COR-L47 (cell line): ENCODE results near the gene SPDYE2B.
"Not testable (repeated sequence)": the region's sequence is repeated elsewhere in the genome, so short reads cannot be mapped to it uniquely, and the experiment has no call there.

Experiments used
- DNase-seq: peaks from one replicate; lab custom pipeline; 2025; lab: John Stamatoyannopoulos, UW

The SPDYE2B gene, protein sequence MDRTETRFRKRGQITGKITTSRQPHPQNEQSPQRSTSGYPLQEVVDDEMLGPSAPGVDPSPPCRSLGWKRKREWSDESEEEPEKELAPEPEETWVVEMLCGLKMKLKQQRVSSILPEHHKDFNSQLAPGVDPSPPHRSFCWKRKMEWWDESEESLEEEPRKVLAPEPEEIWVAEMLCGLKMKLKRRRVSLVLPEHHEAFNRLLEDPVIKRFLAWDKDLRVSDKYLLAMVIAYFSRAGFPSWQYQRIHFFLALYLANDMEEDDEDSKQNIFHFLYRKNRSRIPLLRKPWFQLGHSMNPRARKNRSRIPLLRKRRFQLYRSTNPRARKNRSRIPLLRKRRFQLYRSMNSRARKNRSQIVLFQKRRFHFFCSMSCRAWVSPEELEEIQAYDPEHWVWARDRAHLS

DNA sequence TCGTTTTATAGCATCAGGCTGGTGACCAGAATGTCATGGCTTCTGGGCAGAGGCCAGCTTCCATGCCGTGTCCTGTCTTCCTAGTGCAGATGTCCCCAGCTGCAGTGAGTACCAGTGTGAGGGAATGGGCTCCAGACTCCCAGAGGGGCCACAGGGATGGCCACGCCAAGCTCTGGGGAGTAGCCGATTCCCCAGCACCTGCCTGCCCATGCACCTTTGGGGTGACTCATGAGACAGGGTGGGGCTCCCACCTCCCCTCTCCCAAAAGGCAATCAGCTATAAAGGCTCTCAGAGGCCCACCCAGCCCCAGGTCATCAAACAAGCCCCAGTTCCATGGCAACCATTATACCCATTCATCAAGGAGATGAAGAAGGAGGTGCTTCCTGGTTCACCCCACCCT, at the start of gene SPDYE2B:
Gene SPDYE2B (plus strand): TSS at position 396 of the 400 bp plus-strand sequence. CDS start 2,030 bp downstream, outside the sequence.
- DNase-seq = not testable (repeated sequence)

DNA sequence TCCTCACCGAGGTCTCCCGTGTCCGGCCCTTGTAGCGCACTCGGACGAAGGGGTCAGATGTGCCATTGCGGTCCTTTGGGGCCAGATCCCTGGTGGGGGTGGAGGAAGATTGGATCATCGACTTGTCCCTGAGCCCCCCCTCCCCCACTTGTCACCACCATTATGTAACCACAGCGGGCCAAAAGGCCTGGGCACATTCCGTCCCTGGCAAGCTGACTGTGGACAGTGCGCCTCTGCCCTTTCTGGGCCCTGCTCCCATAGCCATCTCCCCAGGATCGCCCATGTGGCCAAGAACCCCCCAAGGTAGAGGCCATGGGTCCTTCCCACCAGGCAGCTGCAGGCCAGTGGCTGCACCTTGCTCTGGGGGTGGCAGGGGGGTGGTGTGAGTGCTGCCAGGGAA, 47.8 kb upstream of the SPDYE2B start:
- not testable (repeated sequence) for DNase-seq

GRCh38 chr7:102604431-102605145, 45.5 kb upstream of the SPDYE2B start:
- not testable (repeated sequence) for DNase-seq

- DNase-seq = not testable (repeated sequence)
Observed at GRCh38 chr7:102606848-102607247, 43.3 kb upstream of the SPDYE2B start.

DNA sequence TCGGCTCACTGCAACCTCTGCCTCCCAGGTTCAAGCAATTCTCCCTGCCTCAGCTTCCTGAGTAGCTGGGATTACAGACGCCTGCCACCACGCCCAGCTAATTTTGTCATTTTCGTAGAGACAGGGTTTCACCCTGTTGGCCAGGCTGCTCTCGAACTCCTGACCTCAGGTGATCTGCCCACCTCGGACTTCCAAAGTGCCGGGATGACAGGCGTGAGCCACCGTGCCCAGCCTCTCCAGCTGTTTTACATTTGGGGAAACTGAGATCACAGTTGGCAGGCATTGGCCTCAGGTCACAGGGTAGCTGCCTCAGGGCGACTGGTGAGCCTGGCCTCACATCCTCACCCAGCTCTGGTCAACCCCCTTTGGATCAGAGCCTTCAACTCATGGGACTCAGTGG, 40.4 kb upstream of the SPDYE2B start:
- DNase-seq = not testable (repeated sequence)

DNA sequence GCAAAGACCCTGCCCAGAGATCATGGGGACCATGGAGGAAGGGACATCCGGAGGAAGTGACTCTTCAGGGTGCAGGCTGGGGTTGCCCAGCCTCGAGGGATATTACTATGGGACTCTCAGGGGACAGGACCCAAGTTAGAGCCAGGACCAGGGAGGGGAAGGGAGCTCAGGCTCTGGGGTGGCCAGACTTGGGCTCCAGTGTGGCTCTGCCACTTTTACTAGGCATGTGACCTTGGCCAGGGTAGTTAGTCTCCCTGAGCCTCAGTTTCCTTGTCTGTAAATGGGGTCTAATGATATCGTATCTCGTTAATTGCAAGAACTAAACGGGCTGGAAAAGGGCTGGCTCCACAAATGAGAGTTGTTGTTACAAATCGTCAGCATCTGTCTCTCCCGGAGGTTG, 39.7 kb upstream of the SPDYE2B start:
- DNase-seq = not testable (repeated sequence)

DNA sequence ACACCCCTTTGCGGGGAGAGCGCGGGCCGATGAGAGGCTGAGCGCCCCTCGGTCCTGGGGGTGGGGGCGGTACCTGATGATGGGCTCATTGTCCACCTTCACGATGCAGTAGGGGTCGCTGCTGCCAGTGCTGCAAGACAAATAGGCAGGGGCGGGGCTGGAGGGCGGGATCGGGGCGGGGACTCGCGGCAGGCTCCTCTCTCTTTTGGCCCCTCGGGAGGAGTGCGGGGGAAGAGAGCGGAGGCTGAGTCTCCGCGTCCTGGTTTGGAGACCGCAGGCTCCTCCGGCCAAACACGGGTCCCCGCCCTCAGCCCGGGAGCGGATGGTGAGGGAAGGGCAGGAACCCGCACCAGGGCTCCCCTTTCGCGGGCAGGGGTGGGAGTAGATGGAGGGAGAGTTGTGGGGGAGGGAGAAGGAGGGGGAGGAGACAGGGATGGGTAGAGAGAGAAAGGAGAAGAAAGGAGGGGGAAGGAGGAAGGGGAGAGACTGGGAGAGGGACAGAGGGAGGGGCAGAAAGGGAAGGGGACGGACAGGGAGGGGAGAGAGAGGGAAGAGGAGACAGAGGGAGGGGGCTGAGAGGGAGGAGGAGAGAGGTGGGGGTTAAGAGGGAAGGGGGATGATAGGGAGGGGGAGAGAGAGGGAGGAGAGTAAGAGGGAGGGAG, 39.0 kb upstream of the SPDYE2B start:
- DNase-seq = not testable (repeated sequence)

GRCh38 chr7:102611675-102612325, 38.3 kb upstream of the SPDYE2B start:
- not testable (repeated sequence) for DNase-seq

DNA sequence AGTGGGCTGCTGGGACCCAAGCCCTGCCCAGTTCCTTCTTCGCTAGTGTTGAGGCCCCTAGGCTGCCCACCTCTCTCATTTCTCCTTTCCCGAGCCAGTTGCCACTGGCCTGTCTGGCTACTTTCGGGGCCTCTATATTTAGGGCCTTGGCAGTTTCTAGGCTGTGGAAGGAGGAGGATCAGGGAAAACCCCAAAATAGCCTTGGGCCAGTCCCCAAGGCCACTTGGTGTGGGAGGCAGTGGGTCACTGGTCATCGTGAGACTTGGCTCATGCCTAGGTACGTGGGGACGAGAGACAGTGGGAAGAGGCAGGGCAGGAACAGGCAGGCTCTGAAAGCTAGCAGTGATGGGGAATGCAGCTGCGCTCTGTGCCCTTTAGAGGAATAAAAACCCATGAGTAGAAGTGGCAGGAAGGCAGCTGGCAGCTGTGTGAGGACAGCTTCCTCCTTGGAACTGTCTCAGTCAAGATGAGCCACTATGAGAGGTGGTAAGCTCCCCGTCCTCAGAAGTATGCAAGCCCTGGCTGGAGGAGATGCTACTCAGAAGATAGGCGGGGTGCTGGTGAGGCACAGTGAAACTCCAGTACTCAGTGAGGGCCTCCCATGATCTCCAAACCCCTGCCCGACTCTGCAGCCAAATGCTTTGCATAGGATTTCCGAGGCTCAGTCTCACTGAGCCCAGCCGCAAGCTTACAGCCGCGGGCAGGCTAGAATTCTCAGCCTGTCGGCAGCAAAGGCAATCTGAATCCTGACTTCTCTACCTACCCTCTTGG, 36.4 kb upstream of the SPDYE2B start:
- DNase-seq = not testable (repeated sequence)

DNA sequence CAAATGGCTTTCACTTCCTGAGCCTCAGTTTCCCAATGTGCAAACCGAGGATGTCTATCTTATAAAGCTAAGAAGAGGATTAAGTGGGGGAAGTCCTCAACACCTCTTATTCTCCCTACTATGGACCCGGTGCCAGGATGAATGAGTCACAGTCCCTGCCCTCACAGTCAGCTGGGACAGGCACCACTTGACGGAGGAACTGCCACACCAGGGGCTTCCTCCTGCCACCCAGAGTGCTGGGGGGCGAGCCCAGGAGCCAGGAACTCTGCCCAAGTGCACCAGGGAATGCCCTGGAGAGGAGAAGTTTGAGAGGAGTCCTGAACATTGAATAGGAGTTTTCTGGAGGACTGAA, 35.8 kb upstream of the SPDYE2B start:
- DNase-seq = not testable (repeated sequence)

DNA sequence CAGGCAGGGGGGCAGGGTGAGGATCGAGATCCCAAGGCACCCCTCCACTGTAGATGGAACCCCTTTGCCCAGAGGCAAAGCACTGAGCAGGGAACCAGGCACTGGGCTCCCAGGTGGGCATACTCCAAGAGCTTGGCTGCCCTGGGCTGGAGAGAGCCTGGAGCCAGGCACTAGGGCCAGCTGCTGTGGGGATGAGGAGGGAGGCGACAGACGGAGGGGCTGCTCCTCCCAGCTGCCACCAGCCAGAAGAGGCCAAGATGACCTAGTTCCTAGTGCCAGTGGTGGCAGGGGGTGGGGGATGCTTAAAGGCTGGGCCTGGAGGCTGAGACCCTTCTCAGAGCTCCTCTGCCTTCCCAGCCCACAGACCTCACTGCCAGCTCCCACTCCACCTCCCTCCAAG, 35.2 kb upstream of the SPDYE2B start:
- DNase-seq = not testable (repeated sequence)

GRCh38 chr7:102615930-102616329, 34.2 kb upstream of the SPDYE2B start:
- not testable (repeated sequence) for DNase-seq

DNA sequence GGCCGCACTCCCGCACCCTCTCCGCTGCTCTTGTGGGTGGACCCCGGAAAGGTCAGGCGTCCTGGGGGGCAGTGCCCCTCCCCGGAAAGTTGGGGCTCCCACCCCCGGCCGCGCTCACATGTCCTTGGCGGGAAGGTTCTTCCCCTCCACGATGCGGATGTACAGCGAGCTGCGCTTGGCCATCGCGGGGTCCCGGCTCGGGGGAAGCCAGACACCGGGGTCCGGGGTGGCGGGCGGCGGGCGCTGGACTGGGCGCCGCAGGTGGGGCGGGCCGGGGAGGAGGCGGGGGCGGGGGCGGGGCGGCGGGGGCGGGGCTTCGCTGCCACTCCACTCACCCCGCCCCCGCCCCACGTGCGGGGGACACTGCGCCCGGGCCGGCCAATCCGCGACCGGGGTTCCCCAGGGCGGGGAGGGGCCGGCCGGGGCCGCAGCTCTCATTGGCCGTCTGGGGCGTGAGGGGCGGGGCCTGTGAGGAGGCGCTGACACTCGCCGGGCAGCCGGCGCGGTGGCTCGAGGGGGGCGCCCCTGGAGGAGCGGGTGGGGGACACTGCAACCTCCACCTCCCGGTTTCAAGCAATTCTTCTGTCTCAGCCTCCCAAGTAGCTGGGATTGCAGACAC, 33.5 kb upstream of the SPDYE2B start, which contains the start of gene RASA4:
Gene RASA4 (minus strand): TSS at position 250 of the 619 bp plus-strand sequence. CDS start 67 bp downstream, at position 183.
- not testable (repeated sequence) for DNase-seq

GRCh38 chr7:102618122-102618521, 32.0 kb upstream of the SPDYE2B start:
- DNase-seq = not testable (repeated sequence)

- DNase-seq = not testable (repeated sequence)
Observed at GRCh38 chr7:102627271-102627904, 22.7 kb upstream of the SPDYE2B start.

- DNase-seq = not testable (repeated sequence)
Observed at GRCh38 chr7:102630622-102631021, 19.5 kb upstream of the SPDYE2B start.

DNA sequence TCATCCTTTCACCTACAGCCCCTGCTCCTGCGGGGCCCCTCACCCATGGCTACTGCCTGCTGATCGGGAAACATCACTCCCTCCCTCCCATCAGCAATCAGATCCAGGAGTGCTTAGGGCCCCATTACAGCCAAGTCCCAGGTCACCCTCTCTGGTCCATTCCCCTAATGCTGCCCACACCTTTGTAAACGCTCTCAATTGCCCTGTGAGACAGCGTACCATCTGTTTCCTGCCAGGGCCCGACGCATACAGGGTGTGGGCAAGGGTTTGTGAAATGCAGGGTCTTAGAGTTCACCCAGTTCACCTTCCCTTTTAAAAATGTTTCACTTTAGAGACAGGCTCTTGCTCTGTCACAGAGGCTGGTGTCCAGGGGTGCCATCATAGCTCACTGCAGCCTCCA, 15.8 kb upstream of the SPDYE2B start:
- DNase-seq = not testable (repeated sequence)

DNA sequence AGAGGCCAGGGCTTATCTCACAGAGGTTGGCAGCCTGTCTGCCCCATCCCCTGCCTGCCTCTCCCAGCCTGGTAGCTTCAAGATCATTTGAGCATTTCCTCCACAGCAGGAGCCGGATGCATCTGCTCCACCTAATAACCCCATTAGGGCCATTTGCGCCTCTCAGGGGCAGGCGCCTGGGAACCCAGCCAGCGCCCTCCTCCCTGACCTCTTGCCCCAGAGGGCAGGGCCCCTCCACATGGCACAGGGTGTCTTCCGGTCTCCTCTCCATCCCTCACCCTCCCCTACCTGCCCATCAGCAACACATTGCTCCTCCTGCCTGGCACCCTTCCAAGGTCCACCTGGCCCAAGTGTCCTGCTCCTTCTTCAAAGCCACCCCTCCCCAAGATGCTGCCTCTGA, 14.8 kb upstream of the SPDYE2B start:
- not testable (repeated sequence) for DNase-seq

DNA sequence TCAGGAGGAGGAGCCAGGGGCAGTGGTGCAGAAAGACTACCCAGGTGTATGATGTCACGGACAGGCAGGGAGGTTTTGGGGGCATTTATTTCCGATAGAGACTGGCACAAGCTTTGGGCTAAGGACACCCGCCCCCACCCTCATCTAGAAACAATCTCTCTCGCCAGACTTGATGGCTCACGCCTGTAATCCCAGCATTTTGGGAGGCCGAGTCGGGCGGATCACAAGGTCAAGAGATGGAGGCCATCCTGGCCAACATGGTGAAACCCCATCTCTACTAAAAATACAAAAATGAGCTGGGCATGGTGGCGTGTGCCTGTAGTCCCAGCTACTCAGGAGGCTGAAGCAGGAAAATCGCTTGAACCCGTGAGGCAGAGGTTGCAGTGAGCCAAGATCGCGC, 13.2 kb upstream of the SPDYE2B start:
- DNase-seq = not testable (repeated sequence)

GRCh38 chr7:102638848-102639247, 11.3 kb upstream of the SPDYE2B start:
- not testable (repeated sequence) for DNase-seq
